ENCODE measurements around the gene PLA2G1B. TPM values are rescaled to one million over a fixed set of nuclear protein-coding genes. Genes with fewer than 3 reads are reported as not detected.

The PLA2G1B gene
- total RNA-seq, 4 donors from 2014 or later: not detected

GRCh38 chr12:120346031-120346430 is 18.5 kb upstream of the PLA2G1B start:
- peaks cover 0 to 6% of the 10 kb centered on the region in 2 donors for H3K4me1 ChIP-seq
- no peaks in the 10 kb centered on the region for H3K9me3 ChIP-seq
- DNase-seq: no peak
- no peak overlapping the region for H3K4me3 ChIP-seq (replicated peaks in 1 of 3)
- H3K27ac ChIP-seq: no peak overlapping the region
- WGBS, 2 donors: 92 to 95% methylated on average over 15 of the region's 15 CpGs
- H3K27me3 ChIP-seq: no peaks in the 10 kb centered on the region
- intact Hi-C loops (cut with DNase I): no loop called here
- H3K36me3 ChIP-seq: no peaks in the 10 kb centered on the region
- TF ChIP-seq, protein P1, sequence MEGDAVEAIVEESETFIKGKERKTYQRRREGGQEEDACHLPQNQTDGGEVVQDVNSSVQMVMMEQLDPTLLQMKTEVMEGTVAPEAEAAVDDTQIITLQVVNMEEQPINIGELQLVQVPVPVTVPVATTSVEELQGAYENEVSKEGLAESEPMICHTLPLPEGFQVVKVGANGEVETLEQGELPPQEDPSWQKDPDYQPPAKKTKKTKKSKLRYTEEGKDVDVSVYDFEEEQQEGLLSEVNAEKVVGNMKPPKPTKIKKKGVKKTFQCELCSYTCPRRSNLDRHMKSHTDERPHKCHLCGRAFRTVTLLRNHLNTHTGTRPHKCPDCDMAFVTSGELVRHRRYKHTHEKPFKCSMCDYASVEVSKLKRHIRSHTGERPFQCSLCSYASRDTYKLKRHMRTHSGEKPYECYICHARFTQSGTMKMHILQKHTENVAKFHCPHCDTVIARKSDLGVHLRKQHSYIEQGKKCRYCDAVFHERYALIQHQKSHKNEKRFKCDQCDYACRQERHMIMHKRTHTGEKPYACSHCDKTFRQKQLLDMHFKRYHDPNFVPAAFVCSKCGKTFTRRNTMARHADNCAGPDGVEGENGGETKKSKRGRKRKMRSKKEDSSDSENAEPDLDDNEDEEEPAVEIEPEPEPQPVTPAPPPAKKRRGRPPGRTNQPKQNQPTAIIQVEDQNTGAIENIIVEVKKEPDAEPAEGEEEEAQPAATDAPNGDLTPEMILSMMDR (IDR thresholded peaks at IDR 0.05): no peak
- no peak for TF ChIP-seq POLR2A (IDR thresholded peaks at IDR 0.05)

DNA sequence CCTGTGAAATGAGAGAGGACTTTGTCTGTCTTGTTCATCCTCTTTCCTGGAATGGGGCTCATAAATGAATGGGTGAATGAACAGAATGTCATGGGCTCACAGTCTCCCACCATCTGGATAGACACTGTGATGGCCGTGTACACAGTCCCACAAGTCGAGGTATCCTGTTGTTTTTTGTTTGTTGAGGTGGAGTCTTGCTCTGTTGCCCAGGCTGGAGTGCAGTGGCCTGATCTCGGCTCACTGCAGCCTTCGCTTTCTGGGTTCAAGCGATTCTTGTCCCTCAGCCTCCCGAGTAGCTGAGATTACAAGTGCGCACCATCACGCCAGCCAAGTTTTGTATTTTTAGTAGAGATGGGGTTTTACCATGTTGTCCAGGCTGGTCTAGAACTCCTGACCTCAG is 16.1 kb upstream of the PLA2G1B start:
- WGBS, 2 donors: 84 to 93% methylated on average over 8 of the region's 8 CpGs

DNA sequence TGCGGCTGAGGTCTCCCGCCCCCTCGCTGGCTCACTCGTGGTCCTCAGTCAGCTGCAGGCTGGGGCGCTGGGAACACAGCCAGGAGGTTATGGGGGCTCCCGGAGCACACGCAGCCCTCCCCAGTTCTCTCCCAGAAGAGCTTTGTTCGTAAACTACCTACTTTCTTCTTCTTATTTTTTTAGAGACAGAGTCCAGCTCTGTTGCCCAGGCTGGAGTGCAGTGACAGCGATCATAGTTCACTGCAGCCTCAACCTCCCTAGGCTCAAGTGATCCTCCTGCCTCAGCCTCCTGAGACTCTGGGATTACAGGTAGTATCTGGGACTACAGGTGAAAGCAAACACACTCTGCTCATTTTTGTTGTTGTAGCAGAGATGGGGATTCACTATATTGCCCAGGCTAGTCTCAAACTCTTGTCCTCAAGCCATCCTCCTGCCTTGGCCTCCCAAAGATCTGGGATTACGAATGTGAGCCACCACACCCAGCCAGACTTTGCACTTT is 15.5 kb upstream of the PLA2G1B start:
- Histone ChIP-seq H3K4me1 (peaks cover 0 to 6% of the 10 kb centered on the region in 2 donors), H3K4me3 (replicated peaks in 1 of 3) (no peak overlapping the region), H3K9me3 (no peaks in the 10 kb centered on the region), H3K27me3 (no peaks in the 10 kb centered on the region), H3K27ac (no peak overlapping the region), H3K36me3 (no peaks in the 10 kb centered on the region)
- intact Hi-C loops (cut with DNase I): no loop called here
- TF ChIP-seq POLR2A (IDR thresholded peaks at IDR 0.05): no peak
- WGBS, 2 donors: 70 to 73% methylated on average over 10 of the region's 10 CpGs
- DNase-seq: no peak

More for the DNA sequence above, 16.1 kb upstream of the PLA2G1B start:
- Histone ChIP-seq H3K27me3 (no peaks in the 10 kb centered on the region), H3K36me3 (no peaks in the 10 kb centered on the region), H3K27ac (no peak overlapping the region), H3K4me1 (peaks cover 0 to 6% of the 10 kb centered on the region in 2 donors), H3K9me3 (no peaks in the 10 kb centered on the region), H3K4me3 (replicated peaks in 1 of 3) (no peak overlapping the region)
- no peak for DNase-seq
- intact Hi-C loops (cut with DNase I): no loop called here
- TF ChIP-seq POLR2A (IDR thresholded peaks at IDR 0.05): no peak
- TF ChIP-seq, protein P1 (IDR thresholded peaks at IDR 0.05): no peak

DNA sequence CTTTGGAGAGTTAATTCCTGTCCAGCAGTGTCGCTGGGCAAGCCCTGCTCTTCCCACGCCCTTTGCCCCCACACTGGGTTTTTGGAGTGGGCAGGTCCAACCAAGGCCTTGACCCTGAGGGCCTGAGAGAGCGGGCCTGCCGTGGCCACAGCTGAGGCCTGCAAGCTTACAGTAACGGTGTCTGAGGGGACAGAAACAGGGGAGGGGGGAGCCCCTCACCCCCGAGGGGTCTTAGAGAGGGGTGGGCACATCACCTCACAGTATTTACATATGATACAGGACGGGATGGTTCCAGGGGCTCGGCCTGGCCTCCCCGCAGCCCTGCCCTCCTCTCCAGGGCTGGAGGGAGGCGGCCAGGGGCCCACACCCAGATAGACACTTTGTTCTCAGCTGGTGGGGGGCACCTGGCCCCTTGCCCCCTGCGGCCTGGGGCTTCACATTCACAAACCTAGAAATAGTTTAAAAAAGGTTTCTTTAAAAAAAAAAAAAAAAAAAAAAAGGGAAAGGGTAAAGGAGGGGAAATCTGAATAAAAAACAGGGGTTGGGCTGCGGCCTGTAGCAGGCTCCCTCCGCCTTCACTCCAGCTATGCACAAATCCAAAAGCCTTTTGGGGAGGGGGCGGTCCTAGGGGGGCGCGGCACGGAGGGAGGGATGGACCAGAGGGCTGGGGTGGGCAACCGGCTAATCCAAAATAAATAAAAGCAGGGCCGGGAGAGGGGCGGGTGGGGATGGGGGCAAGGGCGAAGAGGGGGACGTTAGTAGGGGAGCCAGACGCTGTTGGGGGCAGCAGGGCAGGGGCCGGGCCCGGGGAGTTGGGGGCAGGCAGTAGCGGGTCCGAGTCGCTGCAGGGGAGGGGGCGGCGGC is 14.8 kb upstream of the PLA2G1B start:
- intact Hi-C loops (cut with DNase I): no loop called here
- WGBS, 2 donors: 60 to 71% methylated on average over 26 to 29 of the region's 30 CpGs
- Histone ChIP-seq H3K9me3 (no peaks in the 10 kb centered on the region), H3K4me3 (replicated peaks in 1 of 3) (no peak overlapping the region), H3K4me1 (peaks cover 0 to 6% of the 10 kb centered on the region in 2 donors), H3K36me3 (no peaks in the 10 kb centered on the region), H3K27ac (no peak overlapping the region), H3K27me3 (no peaks in the 10 kb centered on the region)
- DNase-seq: no peak
- no peak for TF ChIP-seq POLR2A (IDR thresholded peaks at IDR 0.05)
- TF ChIP-seq, protein P1 (IDR thresholded peaks at IDR 0.05): no peak

DNA sequence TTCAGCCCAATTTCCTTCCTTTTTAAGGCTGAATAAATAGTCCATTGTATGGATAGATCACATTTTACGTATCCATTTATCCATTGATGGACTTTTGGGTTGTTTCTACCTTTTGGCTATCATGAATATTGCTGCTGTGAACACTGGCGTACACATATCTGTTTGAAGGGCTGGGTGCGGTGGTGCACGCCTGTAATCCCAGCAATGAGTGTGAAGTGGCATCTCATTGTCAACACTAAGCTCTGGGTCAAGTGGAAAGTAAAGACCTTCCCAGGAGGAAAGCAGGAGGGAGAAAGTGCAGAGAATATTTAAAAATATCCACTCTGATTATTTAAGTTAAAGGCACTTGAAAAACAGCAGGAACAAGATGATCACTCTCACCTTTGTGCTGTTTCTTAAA is 11.7 kb upstream of the PLA2G1B start:
- DNase-seq: no peak
- Histone ChIP-seq H3K9me3 (no peaks in the 10 kb centered on the region), H3K4me1 (no peaks in the 10 kb centered on the region), H3K27me3 (no peaks in the 10 kb centered on the region), H3K27ac (no peak overlapping the region), H3K36me3 (no peaks in the 10 kb centered on the region), H3K4me3 (replicated peaks in 1 of 3) (no peak overlapping the region)
- intact Hi-C loops (cut with DNase I): no loop called here
- TF ChIP-seq, protein P1 (IDR thresholded peaks at IDR 0.05): no peak
- no peak for TF ChIP-seq POLR2A (IDR thresholded peaks at IDR 0.05)
- WGBS, 2 donors: 65 to 69% methylated on average over 4 of the region's 4 CpGs
